Fibroblast of lung (primary cell): ENCODE results near the gene KMT2C. TPM values are rescaled to one million over a fixed set of nuclear protein-coding genes. Genes with fewer than 3 reads are reported as not detected.
A peak's percentile ranks its signal among the peaks of the same experiment; 100 is the strongest.

ENCODE experiments used
- DNase-seq, 2 donors: peaks; one replicate each; pipeline versions ENCODE4 v3.0.0 to v3.0.0-alpha.2; 2010; ENCODE audit warnings: low read depth in 2 of 2
- H2AFZ ChIP-seq: 2 replicates; pipeline ENCODE4 v1.5.1; 2012; ENCODE audit warnings: low read length, control low read depth, inconsistent platforms
- H3K27ac ChIP-seq: 2 replicates; pipeline ENCODE4 v1.5.1; 2011; ENCODE audit warnings: low read length, control low read depth; ENCODE audit not compliant: insufficient read depth
- H3K27me3 ChIP-seq: 2 replicates; pipeline ENCODE4 v1.5.1; 2011; ENCODE audit warnings: mild to moderate bottlenecking, low read length; ENCODE audit not compliant: control insufficient read depth, insufficient read depth
- H3K36me3 ChIP-seq: 2 replicates; pipeline ENCODE4 v1.5.1; 2011; ENCODE audit warnings: low read length; ENCODE audit not compliant: control insufficient read depth, insufficient read depth
- H3K4me1 ChIP-seq: 2 replicates; pipeline ENCODE4 v1.5.1; 2011; ENCODE audit warnings: low read length; ENCODE audit not compliant: control insufficient read depth, insufficient read depth; ENCODE audit errors: extremely low read depth
- H3K4me2 ChIP-seq: 2 replicates; pipeline ENCODE4 v1.5.1; 2011; ENCODE audit warnings: low read length, control low read depth; ENCODE audit not compliant: insufficient read depth; ENCODE audit errors: extremely low read depth
- H3K4me3 ChIP-seq, 4 experiments: fragments of 200-600 bp in 1 of 4; sonication (generic) in 1 of 4; replicated peaks in 1 of 4; 2 replicates each; pipeline ENCODE4 v1.5.1; 2011 to 2016; ENCODE audit warnings: low read length in 4 of 4, low read depth in 3 of 4, mild to moderate bottlenecking in 3 of 4, control low read depth in 2 of 4, inconsistent platforms in 1 of 4, mixed read lengths in 1 of 4; ENCODE audit not compliant: insufficient read depth in 1 of 4; ENCODE audit errors: control extremely low read depth in 1 of 4
- H3K79me2 ChIP-seq: 2 replicates; pipeline ENCODE4 v1.5.1; 2012; ENCODE audit warnings: mild to moderate bottlenecking, low read length, inconsistent platforms; ENCODE audit not compliant: control insufficient read depth, insufficient read depth
- H3K9ac ChIP-seq: 2 replicates; pipeline ENCODE4 v1.5.1; 2011; ENCODE audit warnings: mild to moderate bottlenecking, low read length, control low read depth; ENCODE audit not compliant: insufficient read depth
- H3K9me3 ChIP-seq: 2 replicates; pipeline ENCODE4 v1.5.1; 2012; ENCODE audit warnings: low read depth, low read length; ENCODE audit not compliant: control insufficient read depth, insufficient read depth
- H4K20me1 ChIP-seq: 2 replicates; pipeline ENCODE4 v1.5.1; 2011; ENCODE audit warnings: low read length; ENCODE audit not compliant: control insufficient read depth, insufficient read depth; ENCODE audit errors: extremely low read depth
- CTCF ChIP-seq, 2 donors: IDR thresholded peaks in 1 of 2; conservative IDR thresholded peaks in 1 of 2; 1 replicate in 1 of 2; 2 replicates in 1 of 2; pipeline ENCODE4 v1.5.1; 2011 to 2012; ENCODE audit warnings: low read length in 2 of 2, control low read depth in 1 of 2, inconsistent platforms in 1 of 2, low read depth in 1 of 2, mild to moderate bottlenecking in 1 of 2
- EZH2 ChIP-seq: IDR thresholded peaks from 2 replicates; pipeline ENCODE4 v1.5.1; 2012; ENCODE audit warnings: low read length, control low read depth, mild to moderate bottlenecking; ENCODE audit errors: missing control alignments
- polyA minus RNA-seq: library from RNA; depleted of rRNA, polyadenylated mRNA; stranded (reverse); fragments of >200 nt; gene quantifications from 2 replicates; pipeline ENCODE4 v1.2.3, GENCODE V29; 2011; ENCODE audit warnings: low replicate concordance
- polyA plus RNA-seq, 2 donors: library from polyadenylated mRNA; depleted of rRNA in 1 of 2; stranded (reverse) in 1 of 2; unstranded in 1 of 2; fragments of >200 nt; gene quantifications; 2 replicates each; pipeline ENCODE4 v1.2.1, GENCODE V29; 2011 to 2012; ENCODE audit warnings: missing spikeins in 1 of 2
- total RNA-seq: library from RNA; depleted of rRNA; stranded (reverse); fragments of >200 nt; gene quantifications from 2 replicates; pipeline ENCODE4 v1.2.1, GENCODE V29; 2014

KMT2C gene
- 24.1 and 32.4 TPM in 2 replicates for total RNA-seq
- polyA plus RNA-seq = 11.0 and 11.1 TPM in 2 replicates
- 6.9 and 9.3 TPM in 2 replicates for polyA plus RNA-seq (2012)
- polyA minus RNA-seq = 31.5 and 31.8 TPM in 2 replicates

GRCh38 chr7:152435384-152436110 lies at the start of gene KMT2C:
KMT2C (minus strand) TSS chr7:152436003; CDS start chr7:152435786, 217 bp downstream.
- peak within 1 kb of the TSS; percentile 69 to 89 (median 74) for H3K4me3 ChIP-seq
- H3K9ac ChIP-seq = peak within 1 kb of the TSS; percentile 79
- peaks cover 2% of the 10 kb centered on the region for H4K20me1 ChIP-seq
- H3K79me2 ChIP-seq = peaks cover 43% of the 10 kb centered on the region
- no peak for TF ChIP-seq EZH2
- TF ChIP-seq CTCF (conservative IDR thresholded peaks at IDR 0.05 in 1 of 2, IDR thresholded peaks at IDR 0.05 in 1 of 2; ENCODE audit: low read depth in 1 of 2, low read length in 2 of 2) = no peak
- H3K9me3 ChIP-seq = no peaks in the 10 kb centered on the region
- H3K4me2 ChIP-seq = peak within 1 kb of the TSS; percentile 99
- H3K36me3 ChIP-seq = no peaks in the 10 kb centered on the region
- H2AFZ ChIP-seq = peak within 1 kb of the TSS; percentile 80
- peak; percentile 41 to 53 for DNase-seq
- H3K4me1 ChIP-seq = no peaks in the 10 kb centered on the region
- H3K27me3 ChIP-seq = no peaks in the 10 kb centered on the region
- peak within 1 kb of the TSS; percentile 82 for H3K27ac ChIP-seq

GRCh38 chr7:152481082-152481481 lies 45.3 kb upstream of the KMT2C start:
- no peaks in the 10 kb centered on the region for H4K20me1 ChIP-seq

More at GRCh38 chr7:152481082-152481481, 45.3 kb upstream of the KMT2C start:
- no peaks in the 10 kb centered on the region for H3K4me1 ChIP-seq
- H2AFZ ChIP-seq = no peak overlapping the region
- H3K4me3 ChIP-seq = no peak overlapping the region
- no peaks in the 10 kb centered on the region for H3K36me3 ChIP-seq
- no peak overlapping the region for H3K27ac ChIP-seq
- no peak for DNase-seq
- H3K9me3 ChIP-seq = no peaks in the 10 kb centered on the region
- H3K4me2 ChIP-seq = no peak overlapping the region
- no peak for TF ChIP-seq CTCF (conservative IDR thresholded peaks at IDR 0.05 in 1 of 2, IDR thresholded peaks at IDR 0.05 in 1 of 2; ENCODE audit: low read depth in 1 of 2, low read length in 2 of 2)
- no peak for TF ChIP-seq EZH2
- no peaks in the 10 kb centered on the region for H3K79me2 ChIP-seq
- H3K27me3 ChIP-seq = no peaks in the 10 kb centered on the region
- H3K9ac ChIP-seq = no peak overlapping the region
